Measurements from ENCODE around the gene MRPL2.

DNA sequence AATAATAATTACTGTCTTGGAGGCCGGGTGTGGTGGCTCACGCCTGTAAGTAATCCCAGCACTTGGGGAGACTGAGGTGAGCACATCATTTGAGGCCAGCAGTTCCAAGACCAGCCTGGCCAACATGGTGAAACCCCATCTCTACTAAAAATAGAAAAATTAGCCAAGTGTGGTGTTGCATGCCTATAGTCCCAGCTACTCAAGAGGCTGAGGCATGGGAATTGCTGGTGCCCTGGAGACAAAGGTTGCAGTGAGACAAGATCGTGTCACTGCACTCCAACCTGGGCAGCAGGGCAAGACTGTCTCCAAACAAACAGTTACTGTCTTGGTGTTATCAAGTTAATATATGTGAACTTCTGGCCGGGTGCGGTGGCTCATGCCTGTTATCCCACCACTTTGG lies 32.9 kb downstream of the MRPL2 start:
- no peak for TF ChIP-seq POLR2A (IDR thresholded peaks at IDR 0.05)
- TF ChIP-seq, protein P1, sequence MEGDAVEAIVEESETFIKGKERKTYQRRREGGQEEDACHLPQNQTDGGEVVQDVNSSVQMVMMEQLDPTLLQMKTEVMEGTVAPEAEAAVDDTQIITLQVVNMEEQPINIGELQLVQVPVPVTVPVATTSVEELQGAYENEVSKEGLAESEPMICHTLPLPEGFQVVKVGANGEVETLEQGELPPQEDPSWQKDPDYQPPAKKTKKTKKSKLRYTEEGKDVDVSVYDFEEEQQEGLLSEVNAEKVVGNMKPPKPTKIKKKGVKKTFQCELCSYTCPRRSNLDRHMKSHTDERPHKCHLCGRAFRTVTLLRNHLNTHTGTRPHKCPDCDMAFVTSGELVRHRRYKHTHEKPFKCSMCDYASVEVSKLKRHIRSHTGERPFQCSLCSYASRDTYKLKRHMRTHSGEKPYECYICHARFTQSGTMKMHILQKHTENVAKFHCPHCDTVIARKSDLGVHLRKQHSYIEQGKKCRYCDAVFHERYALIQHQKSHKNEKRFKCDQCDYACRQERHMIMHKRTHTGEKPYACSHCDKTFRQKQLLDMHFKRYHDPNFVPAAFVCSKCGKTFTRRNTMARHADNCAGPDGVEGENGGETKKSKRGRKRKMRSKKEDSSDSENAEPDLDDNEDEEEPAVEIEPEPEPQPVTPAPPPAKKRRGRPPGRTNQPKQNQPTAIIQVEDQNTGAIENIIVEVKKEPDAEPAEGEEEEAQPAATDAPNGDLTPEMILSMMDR (IDR thresholded peaks at IDR 0.05): no peak

All from heart left ventricle (tissue), 13 donors.